Neutrophil (primary cell): ENCODE data around the gene FAM174C.

ENCODE experiments used
- H3K27ac ChIP-seq: fragments of 200-600 bp; sonication (generic); 2 replicates; pipeline ENCODE4 v1.5.1; 2016; ENCODE audit warnings: mild to moderate bottlenecking, moderate library complexity
- H3K27me3 ChIP-seq: fragments of 200-600 bp; sonication (generic); 2 replicates; pipeline ENCODE4 v1.6.0; 2016; ENCODE audit warnings: mild to moderate bottlenecking
- H3K36me3 ChIP-seq: fragments of 200-600 bp; sonication (generic); 2 replicates; pipeline ENCODE4 v1.5.1; 2017
- H3K4me1 ChIP-seq, 2 experiments: fragments of 200-600 bp in 1 of 2; sonication (generic) in 1 of 2; 1 replicate in 1 of 2; 2 replicates in 1 of 2; pipeline versions ENCODE4 v1.5.1 to v1.6.1; 2013 to 2016; ENCODE audit warnings: low read depth in 1 of 2, low read length in 1 of 2, mild to moderate bottlenecking in 1 of 2, moderate library complexity in 1 of 2; ENCODE audit not compliant: control insufficient read depth in 1 of 2, insufficient read depth in 1 of 2
- H3K4me3 ChIP-seq, 2 experiments: fragments of 200-600 bp in 1 of 2; sonication (generic) in 1 of 2; 1 replicate in 1 of 2; 2 replicates in 1 of 2; pipeline ENCODE4 v1.5.1; 2013 to 2016; ENCODE audit warnings: low read depth in 1 of 2, low read length in 1 of 2, mild to moderate bottlenecking in 1 of 2, moderate library complexity in 1 of 2
- H3K9me3 ChIP-seq: fragments of 200-600 bp; sonication (generic); 2 replicates; pipeline ENCODE4 v1.5.1; 2016
- TF ChIP-seq, protein P1 (sequence below): fragments of 200-600 bp; sonication (generic); IDR thresholded peaks from 2 replicates; pipeline ENCODE4 v1.5.1; 2016; ENCODE audit warnings: antibody characterized with exemption

FAM174C gene

DNA sequence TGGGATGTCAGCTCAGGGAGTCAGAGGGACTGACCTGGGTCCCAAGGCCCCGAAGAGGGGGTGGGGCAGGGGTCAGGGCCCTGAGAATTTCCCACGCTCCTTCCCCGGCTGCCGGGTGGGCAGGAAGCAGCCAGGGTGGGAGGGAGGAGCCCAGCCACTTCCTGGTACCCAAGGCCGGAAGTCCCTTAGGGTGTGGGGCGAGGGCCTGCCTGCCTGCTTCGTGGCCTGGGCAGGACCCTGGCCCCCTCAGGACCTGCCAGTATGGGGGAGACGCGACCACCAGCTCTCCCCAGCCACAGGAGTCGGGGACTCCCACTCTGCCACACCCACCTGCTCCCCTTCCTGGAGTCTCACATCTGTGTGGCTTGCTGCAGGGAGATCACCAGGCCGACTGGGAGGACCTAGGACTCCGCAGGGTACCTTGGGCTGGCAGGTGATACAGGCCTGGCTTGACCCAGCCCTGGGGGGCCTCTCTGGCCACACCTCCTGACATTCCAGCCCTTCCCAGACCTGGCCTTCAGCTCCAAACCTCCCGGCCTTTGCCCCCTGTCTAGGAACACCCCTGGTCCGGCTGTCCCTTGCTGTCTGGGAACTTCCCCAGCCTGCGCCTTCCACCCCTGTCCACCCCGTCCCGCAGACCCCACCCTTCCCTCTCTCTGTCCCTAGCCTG lies 16.0 kb upstream of the FAM174C start:
- H3K27ac ChIP-seq: peak overlapping the region; percentile 100
- peaks cover 10% of the 10 kb centered on the region for H3K9me3 ChIP-seq
- H3K36me3 ChIP-seq: peaks cover 54% of the 10 kb centered on the region
- H3K4me1 ChIP-seq: peaks cover 82 to 91% of the 10 kb centered on the region in 2 experiments
- no peaks in the 10 kb centered on the region for H3K27me3 ChIP-seq
- H3K4me3 ChIP-seq: peak overlapping the region; percentile 71 to 72
- TF ChIP-seq, protein P1, sequence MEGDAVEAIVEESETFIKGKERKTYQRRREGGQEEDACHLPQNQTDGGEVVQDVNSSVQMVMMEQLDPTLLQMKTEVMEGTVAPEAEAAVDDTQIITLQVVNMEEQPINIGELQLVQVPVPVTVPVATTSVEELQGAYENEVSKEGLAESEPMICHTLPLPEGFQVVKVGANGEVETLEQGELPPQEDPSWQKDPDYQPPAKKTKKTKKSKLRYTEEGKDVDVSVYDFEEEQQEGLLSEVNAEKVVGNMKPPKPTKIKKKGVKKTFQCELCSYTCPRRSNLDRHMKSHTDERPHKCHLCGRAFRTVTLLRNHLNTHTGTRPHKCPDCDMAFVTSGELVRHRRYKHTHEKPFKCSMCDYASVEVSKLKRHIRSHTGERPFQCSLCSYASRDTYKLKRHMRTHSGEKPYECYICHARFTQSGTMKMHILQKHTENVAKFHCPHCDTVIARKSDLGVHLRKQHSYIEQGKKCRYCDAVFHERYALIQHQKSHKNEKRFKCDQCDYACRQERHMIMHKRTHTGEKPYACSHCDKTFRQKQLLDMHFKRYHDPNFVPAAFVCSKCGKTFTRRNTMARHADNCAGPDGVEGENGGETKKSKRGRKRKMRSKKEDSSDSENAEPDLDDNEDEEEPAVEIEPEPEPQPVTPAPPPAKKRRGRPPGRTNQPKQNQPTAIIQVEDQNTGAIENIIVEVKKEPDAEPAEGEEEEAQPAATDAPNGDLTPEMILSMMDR: no peak

DNA sequence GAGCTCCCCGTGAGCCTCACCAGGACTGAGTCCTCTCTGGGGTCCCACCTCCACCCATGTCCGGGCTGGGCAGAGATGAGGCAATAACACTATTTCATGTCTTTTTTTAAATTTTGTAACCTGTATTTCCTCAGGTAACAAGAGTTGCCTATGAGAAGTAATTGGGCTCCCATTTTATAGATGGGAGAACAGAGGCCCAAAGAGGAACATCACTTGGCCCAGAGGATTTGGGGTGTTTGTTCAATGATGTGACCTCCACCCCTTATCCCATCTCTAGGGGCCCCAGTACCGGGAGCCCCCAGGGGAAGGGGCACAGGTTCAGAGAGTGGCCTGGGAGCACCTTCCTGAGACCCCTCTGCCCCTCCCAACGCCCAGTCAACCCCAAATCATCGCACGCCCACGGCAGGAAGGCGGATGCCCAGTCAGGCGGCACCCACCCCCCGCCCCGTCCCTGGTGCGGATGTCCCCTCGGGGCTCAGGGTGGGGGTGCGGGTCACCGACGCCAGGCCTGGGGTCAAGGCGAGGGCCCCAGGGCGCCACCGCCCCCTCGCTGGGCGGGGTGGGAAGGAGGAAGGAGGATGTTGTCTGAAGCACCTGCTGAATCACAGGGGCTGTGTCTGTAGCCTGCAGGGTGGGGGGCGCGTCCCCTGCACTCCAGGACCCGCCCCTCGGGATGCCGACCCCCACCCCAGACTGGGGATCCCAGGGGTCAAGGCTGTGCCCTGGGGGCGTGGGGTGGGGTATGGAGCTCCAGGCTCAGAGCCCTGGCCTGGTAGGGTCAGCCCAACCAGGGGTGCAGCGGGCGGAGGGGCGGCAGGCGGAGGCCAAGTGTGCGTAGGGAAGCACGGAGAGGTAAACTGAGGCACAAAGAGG lies 15.2 kb upstream of the FAM174C start:
- Histone ChIP-seq H3K27me3 (no peaks in the 10 kb centered on the region), H3K9me3 (peaks cover 3% of the 10 kb centered on the region), H3K4me1 (peaks cover 82 to 86% of the 10 kb centered on the region in 2 experiments), H3K4me3 (peak overlapping the region; percentile 71 to 72), H3K36me3 (peaks cover 49% of the 10 kb centered on the region), H3K27ac (peak overlapping the region; percentile 100)
- TF ChIP-seq, protein P1: no peak

DNA sequence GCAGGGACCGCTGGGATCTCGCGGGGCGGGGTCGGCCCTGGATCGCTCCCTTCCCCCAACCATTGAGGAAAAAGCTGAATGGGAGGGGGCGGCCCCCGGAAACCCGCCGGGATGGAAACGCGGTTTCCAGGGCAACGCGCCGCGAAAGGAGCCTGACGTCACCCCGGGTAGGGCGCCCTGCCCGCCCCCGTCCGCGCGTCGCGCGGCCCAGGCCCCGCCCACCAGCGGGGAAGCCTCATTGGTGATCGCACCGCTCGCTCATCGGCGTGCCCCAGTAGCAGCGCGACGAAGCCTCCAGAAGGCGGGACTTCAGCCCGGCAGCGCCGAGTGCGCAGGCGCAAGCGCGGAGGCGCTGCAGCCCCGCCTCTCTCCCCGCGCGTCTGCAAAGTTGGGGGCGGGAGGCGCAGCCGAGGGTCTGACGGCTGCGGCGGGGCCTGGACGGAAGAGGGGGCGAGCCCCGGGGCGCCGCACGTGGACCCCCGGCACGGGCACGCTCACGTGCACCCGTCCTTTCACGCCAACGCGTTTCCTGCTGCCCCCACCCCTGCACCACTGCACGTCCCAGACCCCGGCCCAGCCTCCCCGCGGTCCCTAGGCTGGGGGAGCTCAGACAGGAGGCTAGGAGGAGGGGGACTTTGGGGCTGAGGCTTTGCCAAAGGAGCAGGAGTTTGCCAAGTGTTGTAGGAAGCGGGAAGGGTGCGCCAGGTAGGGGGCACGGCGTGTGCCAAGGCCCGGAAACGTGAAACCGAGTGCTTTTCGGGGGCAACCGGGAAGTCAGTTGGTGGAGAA lies 14.4 kb upstream of the FAM174C start:
- Histone ChIP-seq H3K4me3 (peak overlapping the region; percentile 71 to 72), H3K27ac (peak overlapping the region; percentile 100), H3K9me3 (no peaks in the 10 kb centered on the region), H3K27me3 (no peaks in the 10 kb centered on the region), H3K36me3 (peaks cover 43% of the 10 kb centered on the region), H3K4me1 (peaks cover 82 to 86% of the 10 kb centered on the region in 2 experiments)
- TF ChIP-seq, protein P1: no peak

DNA sequence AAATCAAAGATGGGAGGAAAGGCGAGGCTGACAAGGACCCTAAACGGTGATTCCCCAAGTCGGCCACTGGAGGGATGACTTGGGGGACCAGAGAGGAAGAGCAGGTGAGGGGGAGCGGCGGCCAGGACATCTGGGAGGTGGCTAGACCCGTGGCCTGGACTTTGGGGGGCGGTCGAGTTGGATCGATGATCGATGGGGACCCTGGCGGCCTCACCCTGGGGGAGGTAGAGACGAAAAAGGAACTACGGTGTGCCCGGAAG lies 13.9 kb upstream of the FAM174C start:
- peaks cover 86% of the 10 kb centered on the region in 2 experiments for H3K4me1 ChIP-seq
- peak overlapping the region; percentile 71 to 72 for H3K4me3 ChIP-seq
- TF ChIP-seq, protein P1: peak; percentile 41
- no peaks in the 10 kb centered on the region for H3K27me3 ChIP-seq
- H3K27ac ChIP-seq: peak overlapping the region; percentile 100
- no peaks in the 10 kb centered on the region for H3K9me3 ChIP-seq
- peaks cover 37% of the 10 kb centered on the region for H3K36me3 ChIP-seq

DNA sequence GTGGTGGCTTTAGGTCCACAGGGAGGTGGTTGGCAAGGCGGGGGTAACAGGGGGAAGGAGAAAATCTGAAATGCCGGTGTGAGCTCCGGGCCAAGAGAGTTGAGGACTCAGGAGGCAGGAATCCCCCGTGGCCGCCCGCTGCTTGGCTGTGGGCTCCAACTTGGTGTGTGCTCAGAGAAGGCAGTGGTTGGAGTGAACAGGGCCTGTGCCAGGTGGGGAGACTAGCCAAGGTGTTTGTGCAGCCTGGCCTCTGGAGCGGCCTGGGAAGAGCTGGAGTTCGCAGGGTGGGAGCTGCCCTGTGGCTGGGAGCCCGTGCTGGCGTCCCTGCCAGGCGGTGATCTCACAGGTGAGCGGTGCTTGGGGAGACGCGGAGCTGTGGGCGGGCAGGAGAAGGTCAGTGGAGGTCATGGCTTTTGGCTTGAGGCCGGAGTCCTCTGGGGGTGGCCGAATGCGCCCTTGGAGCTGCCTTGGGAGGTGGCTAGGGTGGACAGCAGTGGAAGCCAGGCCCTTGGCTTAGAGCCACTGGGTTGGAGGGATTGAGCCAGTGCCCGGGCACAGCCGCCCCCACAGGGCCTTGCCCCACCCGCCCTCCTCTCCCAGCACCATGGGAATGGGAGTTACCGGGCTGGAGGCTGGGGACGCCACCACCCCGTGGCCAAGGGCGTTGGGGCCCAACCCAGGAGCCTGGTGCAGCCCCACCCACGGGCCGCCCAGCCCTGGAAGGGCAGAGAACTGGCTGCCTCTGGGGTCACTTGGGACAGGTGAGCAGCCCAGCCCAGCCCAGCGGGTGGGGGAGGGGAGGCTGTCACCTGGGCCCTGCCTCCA lies 13.3 kb upstream of the FAM174C start:
- Histone ChIP-seq H3K27me3 (no peaks in the 10 kb centered on the region), H3K27ac (peak overlapping the region; percentile 100), H3K36me3 (peaks cover 32% of the 10 kb centered on the region), H3K4me1 (peaks cover 81 to 86% of the 10 kb centered on the region in 2 experiments), H3K4me3 (peak overlapping the region; percentile 71 to 72), H3K9me3 (no peaks in the 10 kb centered on the region)
- TF ChIP-seq, protein P1: no peak
